CD4-positive, alpha-beta T cell (primary cell): Measurements from ENCODE around the gene MRPL33. TPM values are rescaled to one million over a fixed set of nuclear protein-coding genes. Genes with fewer than 3 reads are reported as not detected.
"Not testable (repeated sequence)": the region's sequence is repeated elsewhere in the genome, so short reads cannot be mapped to it uniquely, and the experiment has no call there.

Experiments
- ATAC-seq: fragments of 200-7000 bp; cut with Tn5 transposase; one replicate; pipeline ENCODE4 v1.10.0; 2022; ENCODE audit warnings: mild to moderate bottlenecking; ENCODE audit not compliant: poor library complexity
- CTCF ChIA-PET: fragments of 350-600 bp; sonication (Branson Sonifier 250); formaldehyde crosslinking; loops from one replicate; lab custom pipeline; 2021; ENCODE audit warnings: antibody characterized with exemption, inconsistent platforms; lab: Charles Lee
- POLR2A ChIA-PET: fragments of 350-600 bp; sonication (Branson Sonifier 250); formaldehyde crosslinking; loops from one replicate; lab custom pipeline; 2021; ENCODE audit warnings: antibody characterized with exemption, inconsistent platforms; lab: Charles Lee
- DNase-seq, 14 experiments: peaks; one replicate each; pipeline ENCODE4 v3.0.0-alpha.2; 2013 to 2020; ENCODE audit warnings: mixed read lengths in 2 of 14
- H3K27ac ChIP-seq, 2 donors: one replicate each; pipeline versions ENCODE4 v1.5.1 to v1.7.0; 2013; ENCODE audit warnings: low read length in 2 of 2, low read depth in 1 of 2, mild to moderate bottlenecking in 1 of 2
- H3K27me3 ChIP-seq, 2 experiments: 1 replicate in 1 of 2; 2 replicates in 1 of 2; pipeline versions ENCODE4 v1.6.1 to v1.7.0; 2013; ENCODE audit warnings: low read length in 2 of 2, control low read depth in 1 of 2, mild to moderate bottlenecking in 1 of 2, moderate library complexity in 1 of 2; ENCODE audit not compliant: insufficient read depth in 2 of 2, control insufficient read depth in 1 of 2
- H3K36me3 ChIP-seq: one replicate; pipeline ENCODE4 v1.6.1; 2013; ENCODE audit warnings: low read length, control low read depth; ENCODE audit not compliant: insufficient read depth
- H3K4me1 ChIP-seq: one replicate; pipeline ENCODE4 v1.6.1; 2013; ENCODE audit warnings: low read length, control low read depth; ENCODE audit not compliant: insufficient read depth
- H3K4me3 ChIP-seq: one replicate; pipeline ENCODE4 v1.5.1; 2013; ENCODE audit warnings: mild to moderate bottlenecking, low read length, moderate library complexity
- H3K9me3 ChIP-seq, 2 experiments: 1 replicate in 1 of 2; 2 replicates in 1 of 2; pipeline versions ENCODE4 v1.6.1 to v1.7.0; 2013; ENCODE audit warnings: low read length in 2 of 2, mild to moderate bottlenecking in 2 of 2, control low read depth in 1 of 2, moderate library complexity in 1 of 2; ENCODE audit not compliant: control insufficient read depth in 1 of 2, insufficient read depth in 1 of 2
- H3K27ac Mint-ChIP-seq: one replicate; pipeline ENCODE4 v1.8.0; 2020; ENCODE audit warnings: mixed read lengths
- H3K27me3 Mint-ChIP-seq: one replicate; pipeline ENCODE4 v1.8.0; 2021; ENCODE audit warnings: mixed read lengths
- H3K36me3 Mint-ChIP-seq: one replicate; pipeline ENCODE4 v1.8.0; 2021; ENCODE audit warnings: low read depth, mixed read lengths
- H3K4me1 Mint-ChIP-seq: one replicate; pipeline ENCODE4 v1.8.0; 2021; ENCODE audit warnings: low read depth, mixed read lengths
- H3K4me3 Mint-ChIP-seq: one replicate; pipeline ENCODE4 v1.8.0; 2020; ENCODE audit warnings: mild to moderate bottlenecking, mixed read lengths
- H3K9me3 Mint-ChIP-seq: one replicate; pipeline ENCODE4 v1.8.0; 2020; ENCODE audit warnings: mixed read lengths
- intact Hi-C, 2 experiments: fragments of 100-400 bp; cut with DNase I in 1 of 2; cut with micrococcal nuclease in 1 of 2; formaldehyde crosslinking; loops; one replicate each; pipeline versions ENCODE4 v1.15.1 to v1.9.0; 2023 to 2025; cut with DNase I, micrococcal nuclease
- total RNA-seq, 174 experiments: library from RNA in 2 of 174; stranded (reverse) in 2 of 174; gene quantifications; one replicate each; pipeline ENCODE4 v1.2.3 and lab custom pipeline; 2021 to 2026
- TF ChIP-seq, protein P1 (sequence below): fragments of 200-600 bp; IDR thresholded peaks from one replicate; pipeline ENCODE4 v1.8.0; 2022; ENCODE audit warnings: antibody characterized with exemption, mild to moderate bottlenecking

The MRPL33 gene
- total RNA-seq, 2 experiments from 2014 or later, result 33.1 to 37.2 TPM

GRCh38 chr2:27741673-27742072 is 29.8 kb upstream of the MRPL33 start:
- no peaks in the 10 kb centered on the region for H3K36me3 Mint-ChIP-seq
- Histone ChIP-seq H3K9me3 (no peaks in the 10 kb centered on the region), H3K27me3 (no peaks in the 10 kb centered on the region), H3K36me3 (no peaks in the 10 kb centered on the region), H3K4me1 (no peaks in the 10 kb centered on the region), H3K27ac (no peak overlapping the region), H3K4me3 (no peak overlapping the region)
- H3K27me3 Mint-ChIP-seq, result no peaks in the 10 kb centered on the region
- DNase-seq (no peak), ATAC-seq (no peak)
- ChIA-PET CTCF (interaction anchor here (1.3 kb wide), 1 partner anchor 18 kb away, joined by 3 read pairs; no protein-coding TSS in a partner anchor), POLR2A (no interaction called here)
- intact Hi-C loops, result no loop called here
- H3K9me3 Mint-ChIP-seq, result no peaks in the 10 kb centered on the region
- no peaks in the 10 kb centered on the region for H3K4me1 Mint-ChIP-seq
- H3K27ac Mint-ChIP-seq, result no peak overlapping the region
- TF ChIP-seq, protein P1, sequence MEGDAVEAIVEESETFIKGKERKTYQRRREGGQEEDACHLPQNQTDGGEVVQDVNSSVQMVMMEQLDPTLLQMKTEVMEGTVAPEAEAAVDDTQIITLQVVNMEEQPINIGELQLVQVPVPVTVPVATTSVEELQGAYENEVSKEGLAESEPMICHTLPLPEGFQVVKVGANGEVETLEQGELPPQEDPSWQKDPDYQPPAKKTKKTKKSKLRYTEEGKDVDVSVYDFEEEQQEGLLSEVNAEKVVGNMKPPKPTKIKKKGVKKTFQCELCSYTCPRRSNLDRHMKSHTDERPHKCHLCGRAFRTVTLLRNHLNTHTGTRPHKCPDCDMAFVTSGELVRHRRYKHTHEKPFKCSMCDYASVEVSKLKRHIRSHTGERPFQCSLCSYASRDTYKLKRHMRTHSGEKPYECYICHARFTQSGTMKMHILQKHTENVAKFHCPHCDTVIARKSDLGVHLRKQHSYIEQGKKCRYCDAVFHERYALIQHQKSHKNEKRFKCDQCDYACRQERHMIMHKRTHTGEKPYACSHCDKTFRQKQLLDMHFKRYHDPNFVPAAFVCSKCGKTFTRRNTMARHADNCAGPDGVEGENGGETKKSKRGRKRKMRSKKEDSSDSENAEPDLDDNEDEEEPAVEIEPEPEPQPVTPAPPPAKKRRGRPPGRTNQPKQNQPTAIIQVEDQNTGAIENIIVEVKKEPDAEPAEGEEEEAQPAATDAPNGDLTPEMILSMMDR, result no peak
- H3K4me3 Mint-ChIP-seq, result no peak overlapping the region

- no peaks in the 10 kb centered on the region for H3K4me1 Mint-ChIP-seq
- H3K9me3 Mint-ChIP-seq, result no peaks in the 10 kb centered on the region
- DNase-seq (no peak), ATAC-seq (no peak)
- H3K4me1 ChIP-seq, result no peaks in the 10 kb centered on the region
- no peaks in the 10 kb centered on the region for H3K27me3 Mint-ChIP-seq
- H3K4me3 ChIP-seq, result no peak overlapping the region
- no peaks in the 10 kb centered on the region for H3K9me3 ChIP-seq
- no peak overlapping the region for H3K4me3 Mint-ChIP-seq
- TF ChIP-seq, protein P1, result no peak
- ChIA-PET CTCF (interaction anchor here (1.3 kb wide), 1 partner anchor 19 kb away, joined by 3 read pairs; no protein-coding TSS in a partner anchor), POLR2A (no interaction called here)
- H3K36me3 ChIP-seq, result no peaks in the 10 kb centered on the region
- H3K27ac Mint-ChIP-seq, result no peak overlapping the region
- intact Hi-C loops, result no loop called here
- H3K27me3 ChIP-seq, result no peaks in the 10 kb centered on the region
- H3K27ac ChIP-seq, result no peak overlapping the region
- H3K36me3 Mint-ChIP-seq, result no peaks in the 10 kb centered on the region
These were observed 28.9 kb upstream of the MRPL33 start for GRCh38 chr2:27742571-27742970.

- peaks cover 0 to 11% of the 10 kb centered on the region in 2 experiments for H3K9me3 ChIP-seq
- ATAC-seq, H3K36me3 ChIP-seq, H3K27me3 Mint-ChIP-seq, H3K27ac ChIP-seq, DNase-seq, H3K36me3 Mint-ChIP-seq, H3K4me1 Mint-ChIP-seq, H3K27me3 ChIP-seq, H3K27ac Mint-ChIP-seq, H3K4me1 ChIP-seq, H3K4me3 ChIP-seq, POLR2A ChIA-PET, intact Hi-C loops, H3K4me3 Mint-ChIP-seq, CTCF ChIA-PET, H3K9me3 Mint-ChIP-seq: not testable (repeated sequence)
These were observed 26.0 kb upstream of the MRPL33 start for GRCh38 chr2:27745494-27745893.

GRCh38 chr2:27746325-27746724 is 25.2 kb upstream of the MRPL33 start:
- ChIA-PET CTCF (no interaction called here), POLR2A (no interaction called here)
- ATAC-seq, result no peak
- no peaks in the 10 kb centered on the region for H3K36me3 ChIP-seq
- no peak overlapping the region for H3K4me3 ChIP-seq
- H3K9me3 ChIP-seq, result peaks cover 0 to 11% of the 10 kb centered on the region in 2 experiments
- TF ChIP-seq, protein P1, result no peak
- peaks cover 9% of the 10 kb centered on the region for H3K27me3 Mint-ChIP-seq
- H3K27ac ChIP-seq, result no peak overlapping the region
- H3K4me1 ChIP-seq, result no peaks in the 10 kb centered on the region
- H3K4me3 Mint-ChIP-seq, result no peak overlapping the region
- no peak for DNase-seq
- no peak overlapping the region for H3K27ac Mint-ChIP-seq
- intact Hi-C loops, result no loop called here
- no peaks in the 10 kb centered on the region for H3K4me1 Mint-ChIP-seq
- peaks cover 7% of the 10 kb centered on the region for H3K9me3 Mint-ChIP-seq
- no peaks in the 10 kb centered on the region for H3K27me3 ChIP-seq
- no peaks in the 10 kb centered on the region for H3K36me3 Mint-ChIP-seq
